Right lobe of liver (tissue), 4 donors: ENCODE results near the gene UGDH.

Experiments
- POLR2A ChIP-seq: fragments of 450-650 bp; IDR thresholded peaks from one replicate; pipeline ENCODE4 v1.6.1; 2017; ENCODE audit warnings: antibody characterized with exemption, mild to moderate bottlenecking
- TF ChIP-seq, protein P1 (sequence below), 4 donors: fragments of 200-600 bp in 3 of 4; fragments of 450-650 bp in 1 of 4; IDR thresholded peaks; one replicate each; pipeline versions ENCODE4 v1.5.1 to v1.8.0; 2016 to 2022; ENCODE audit warnings: antibody characterized with exemption in 4 of 4, mild to moderate bottlenecking in 2 of 4
- donor health status: DM: no; HTN: no; CAD: no.
- donor health status: DM: no; HTN: no; CAD: no.
- donor health status: DM: no; HTN: yes; CAD: no.

DNA sequence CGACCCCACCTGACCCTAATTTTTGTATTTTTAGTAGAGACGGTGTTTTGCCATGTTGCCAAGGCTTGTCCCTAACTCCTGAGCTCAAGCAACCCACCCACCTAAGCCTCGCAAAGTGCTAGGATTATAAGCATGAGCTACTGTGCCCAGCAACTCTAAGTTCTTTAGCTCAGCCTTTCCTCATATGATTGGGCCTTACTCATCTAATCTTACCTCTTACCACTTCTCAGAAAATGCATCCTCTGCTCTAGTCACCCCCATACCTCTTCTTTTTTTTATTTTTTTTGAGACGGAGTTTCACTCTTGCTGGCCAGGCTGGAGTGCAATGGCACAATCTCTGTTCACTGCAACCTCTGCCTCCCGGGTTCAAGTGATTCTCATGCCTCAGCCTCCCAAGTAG is 35.6 kb upstream of the UGDH start:
- no peak for TF ChIP-seq POLR2A
- TF ChIP-seq, protein P1, sequence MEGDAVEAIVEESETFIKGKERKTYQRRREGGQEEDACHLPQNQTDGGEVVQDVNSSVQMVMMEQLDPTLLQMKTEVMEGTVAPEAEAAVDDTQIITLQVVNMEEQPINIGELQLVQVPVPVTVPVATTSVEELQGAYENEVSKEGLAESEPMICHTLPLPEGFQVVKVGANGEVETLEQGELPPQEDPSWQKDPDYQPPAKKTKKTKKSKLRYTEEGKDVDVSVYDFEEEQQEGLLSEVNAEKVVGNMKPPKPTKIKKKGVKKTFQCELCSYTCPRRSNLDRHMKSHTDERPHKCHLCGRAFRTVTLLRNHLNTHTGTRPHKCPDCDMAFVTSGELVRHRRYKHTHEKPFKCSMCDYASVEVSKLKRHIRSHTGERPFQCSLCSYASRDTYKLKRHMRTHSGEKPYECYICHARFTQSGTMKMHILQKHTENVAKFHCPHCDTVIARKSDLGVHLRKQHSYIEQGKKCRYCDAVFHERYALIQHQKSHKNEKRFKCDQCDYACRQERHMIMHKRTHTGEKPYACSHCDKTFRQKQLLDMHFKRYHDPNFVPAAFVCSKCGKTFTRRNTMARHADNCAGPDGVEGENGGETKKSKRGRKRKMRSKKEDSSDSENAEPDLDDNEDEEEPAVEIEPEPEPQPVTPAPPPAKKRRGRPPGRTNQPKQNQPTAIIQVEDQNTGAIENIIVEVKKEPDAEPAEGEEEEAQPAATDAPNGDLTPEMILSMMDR (IDR thresholded peaks at IDR 0.05), result no peak
